ENCODE data around the gene TAS1R2.
"Not testable (repeated sequence)": the region's sequence is repeated elsewhere in the genome, so short reads cannot be mapped to it uniquely, and the experiment has no call there.

TAS1R2 gene

GRCh38 chr1:18840145-18840544, 19.3 kb downstream of the TAS1R2 start:
- TF ChIP-seq CTCF (IDR thresholded peaks at IDR 0.05; ENCODE audit: insufficient read depth, low read length) (no peak), SPI1 (IDR thresholded peaks at IDR 0.05; ENCODE audit: borderline replicate concordance, low read depth) (no peak), REST (IDR thresholded peaks at IDR 0.05; ENCODE audit: insufficient replicate concordance, low read depth) (no peak), POLR2AphosphoS5 (IDR thresholded peaks at IDR 0.05; ENCODE audit: low read depth) (no peak), GABPA (IDR thresholded peaks at IDR 0.05; ENCODE audit: low read depth) (no peak)
- no peak overlapping the region for H3K27ac ChIP-seq (replicated peaks)
- DNase-seq (ENCODE audit: low read depth in 1 of 2, low spot score in 1 of 2) = no peak
- no peak overlapping the region for H3K4me3 ChIP-seq (replicated peaks; ENCODE audit: insufficient read depth, low read length)
- H3K27me3 ChIP-seq (ENCODE audit: insufficient read depth, poor library complexity, severe bottlenecking) = no peaks in the 10 kb centered on the region

- Histone ChIP-seq H3K27ac (replicated peaks) (no peak overlapping the region), H3K27me3 (ENCODE audit: insufficient read depth, poor library complexity, severe bottlenecking) (peaks cover 4% of the 10 kb centered on the region), H3K4me3 (replicated peaks; ENCODE audit: insufficient read depth, low read length) (no peak overlapping the region)
- TF ChIP-seq CTCF (IDR thresholded peaks at IDR 0.05; ENCODE audit: insufficient read depth, low read length) = no peak
- TF ChIP-seq REST (IDR thresholded peaks at IDR 0.05; ENCODE audit: insufficient replicate concordance, low read depth) = no peak
- no peak for TF ChIP-seq SPI1 (IDR thresholded peaks at IDR 0.05; ENCODE audit: borderline replicate concordance, low read depth)
- no peak for TF ChIP-seq POLR2AphosphoS5 (IDR thresholded peaks at IDR 0.05; ENCODE audit: low read depth)
- TF ChIP-seq GABPA (IDR thresholded peaks at IDR 0.05; ENCODE audit: low read depth) = no peak
- DNase-seq (ENCODE audit: low read depth in 1 of 2, low spot score in 1 of 2) = no peak
These were observed 22.8 kb downstream of the TAS1R2 start for GRCh38 chr1:18836654-18837053.

GRCh38 chr1:18832319-18832718, 27.1 kb downstream of the TAS1R2 start:
- not testable (repeated sequence) for H3K27me3 ChIP-seq (ENCODE audit: insufficient read depth, poor library complexity, severe bottlenecking); H3K4me3 ChIP-seq (replicated peaks; ENCODE audit: insufficient read depth, low read length); DNase-seq (ENCODE audit: low read depth in 1 of 2, low spot score in 1 of 2); H3K27ac ChIP-seq (replicated peaks)

- TF ChIP-seq SPI1 (IDR thresholded peaks at IDR 0.05; ENCODE audit: borderline replicate concordance, low read depth) = no peak
- no peak for TF ChIP-seq CTCF (IDR thresholded peaks at IDR 0.05; ENCODE audit: insufficient read depth, low read length)
- no peak for TF ChIP-seq POLR2AphosphoS5 (IDR thresholded peaks at IDR 0.05; ENCODE audit: low read depth)
- no peak for TF ChIP-seq REST (IDR thresholded peaks at IDR 0.05; ENCODE audit: insufficient replicate concordance, low read depth)
- no peak for TF ChIP-seq GABPA (IDR thresholded peaks at IDR 0.05; ENCODE audit: low read depth)
- H3K27me3 ChIP-seq (ENCODE audit: insufficient read depth, poor library complexity, severe bottlenecking) = peaks cover 4% of the 10 kb centered on the region
- no peak for DNase-seq (ENCODE audit: low read depth in 1 of 2, low spot score in 1 of 2)
- H3K27ac ChIP-seq (replicated peaks) = no peak overlapping the region
- no peak overlapping the region for H3K4me3 ChIP-seq (replicated peaks; ENCODE audit: insufficient read depth, low read length)
These were observed 27.8 kb downstream of the TAS1R2 start for GRCh38 chr1:18831656-18832055.

All from HL-60 (cell line).